GM12872 (cell line): ENCODE data around the gene TSPEAR.

Source experiments
- CTCF ChIP-seq: IDR thresholded peaks from 3 replicates; pipeline ENCODE4 v1.5.1; 2011; ENCODE audit warnings: low read depth, mild to moderate bottlenecking, low read length, moderate library complexity; ENCODE audit not compliant: insufficient read depth

Gene TSPEAR

DNA sequence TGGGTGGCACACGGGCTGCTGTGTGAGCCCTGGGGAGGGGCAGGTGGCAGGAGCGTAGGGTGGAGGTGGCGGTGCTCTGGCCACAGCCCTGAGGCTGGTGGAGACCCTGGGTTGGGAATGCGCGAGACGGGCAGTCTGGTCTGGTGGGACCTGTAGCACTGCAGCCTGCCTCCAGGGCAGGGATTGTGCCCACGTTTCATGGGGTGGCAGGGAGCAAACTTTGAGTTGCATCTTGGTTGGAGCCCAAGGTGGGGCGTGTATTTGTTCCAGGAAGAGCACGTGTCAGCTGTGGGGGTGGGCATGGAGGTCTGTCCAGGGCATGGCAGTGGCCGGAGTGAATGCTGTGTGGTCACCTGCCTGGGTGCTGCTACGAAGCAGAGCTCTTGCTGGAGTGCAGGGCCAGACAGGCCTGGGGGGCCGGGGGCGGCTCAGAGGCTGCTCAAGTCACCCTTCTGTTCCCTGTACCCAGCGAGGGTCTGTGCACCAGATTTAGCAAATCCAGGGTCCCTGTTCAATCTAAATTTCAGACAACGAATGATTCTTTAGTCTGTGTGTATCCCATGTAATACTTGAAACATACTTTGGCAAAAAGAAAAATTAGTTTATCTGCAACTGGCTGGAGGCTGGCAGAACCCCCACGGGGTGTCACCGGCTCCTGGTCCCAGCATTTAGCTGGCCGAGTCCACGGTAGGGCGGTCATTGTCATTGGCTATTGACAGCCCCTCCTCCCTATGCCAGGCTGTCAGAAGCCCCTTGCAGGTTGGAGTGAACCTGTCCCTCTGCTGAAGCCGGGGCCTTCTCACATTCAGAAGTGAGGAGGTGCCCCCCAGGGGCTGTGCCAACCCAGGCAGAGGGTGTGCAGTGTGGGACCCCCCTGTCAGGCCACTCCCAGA, 198.6 kb downstream of the TSPEAR start:
- TF ChIP-seq CTCF: no peak

- no peak for TF ChIP-seq CTCF
These were observed 199.5 kb downstream of the TSPEAR start for GRCh38 chr21:44511938-44512275.

DNA sequence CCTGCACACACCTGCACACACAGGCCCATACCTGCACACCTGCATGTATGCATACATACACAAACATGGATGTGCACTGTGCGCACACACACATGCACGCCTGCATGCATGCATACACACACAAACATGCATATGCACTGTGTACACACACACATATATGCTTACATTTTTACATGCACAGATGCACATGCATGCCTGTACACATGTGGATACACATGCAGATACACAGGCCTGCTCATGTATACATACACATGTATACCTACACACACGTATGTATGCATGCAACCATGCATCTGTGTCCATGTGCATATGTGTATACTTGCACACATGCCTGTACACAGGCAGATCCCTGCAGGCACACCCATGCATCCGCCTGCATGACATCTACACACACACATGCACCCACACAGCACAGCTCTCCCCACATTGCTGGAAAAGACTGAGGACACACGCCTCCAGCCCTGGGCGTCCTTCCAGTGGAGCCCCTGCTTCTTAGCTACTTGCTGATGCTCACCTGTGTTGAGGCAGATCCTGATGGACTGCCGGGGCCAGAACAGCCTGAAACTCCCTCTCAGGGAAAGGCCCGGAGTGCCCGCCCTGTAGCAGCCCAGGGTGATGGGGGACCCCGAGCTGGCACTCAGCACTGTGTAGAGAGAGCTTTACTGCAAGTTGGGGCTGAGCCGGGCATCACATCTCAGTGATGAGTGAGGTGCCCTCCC, 200.0 kb downstream of the TSPEAR start:
- no peak for TF ChIP-seq CTCF

DNA sequence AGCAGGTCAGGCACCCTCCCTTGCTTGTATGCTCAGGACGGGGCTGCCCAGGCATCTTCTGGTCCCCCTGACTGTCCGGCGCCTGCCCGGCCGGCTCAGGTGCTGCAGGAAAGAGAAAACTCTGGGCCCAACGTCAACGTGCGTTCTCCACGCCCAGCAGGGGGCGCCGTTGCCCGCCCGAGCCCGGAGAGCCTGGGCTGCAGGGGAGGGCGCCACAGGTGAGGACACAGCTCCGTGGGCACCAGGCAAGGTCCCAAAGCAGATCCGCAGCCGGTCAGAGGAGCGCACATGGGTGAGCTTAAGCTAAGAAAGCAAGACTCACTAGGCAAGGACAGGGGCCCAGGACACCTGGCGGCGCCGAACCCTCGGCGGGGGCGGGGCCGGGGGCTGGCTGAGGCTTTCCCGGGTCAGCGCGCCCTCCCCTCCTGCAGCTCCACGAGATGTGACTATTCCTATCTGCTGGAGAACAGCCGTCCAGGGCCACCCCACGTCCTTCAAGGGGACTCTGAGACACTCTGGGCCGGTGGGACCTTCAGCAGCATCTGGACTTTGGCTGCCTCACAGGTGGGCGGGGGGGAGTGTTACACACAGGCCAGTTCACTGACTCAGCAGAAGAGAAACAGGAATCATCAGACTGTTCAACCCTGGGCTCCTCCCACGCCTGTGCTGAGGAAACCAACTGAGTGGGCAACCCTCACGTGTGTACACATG, 200.7 kb downstream of the TSPEAR start:
- peak; percentile 75; the same call in 2 of the 3 replicates for TF ChIP-seq CTCF

- no peak for TF ChIP-seq CTCF
These were observed 201.3 kb downstream of the TSPEAR start for GRCh38 chr21:44510109-44510507.

DNA sequence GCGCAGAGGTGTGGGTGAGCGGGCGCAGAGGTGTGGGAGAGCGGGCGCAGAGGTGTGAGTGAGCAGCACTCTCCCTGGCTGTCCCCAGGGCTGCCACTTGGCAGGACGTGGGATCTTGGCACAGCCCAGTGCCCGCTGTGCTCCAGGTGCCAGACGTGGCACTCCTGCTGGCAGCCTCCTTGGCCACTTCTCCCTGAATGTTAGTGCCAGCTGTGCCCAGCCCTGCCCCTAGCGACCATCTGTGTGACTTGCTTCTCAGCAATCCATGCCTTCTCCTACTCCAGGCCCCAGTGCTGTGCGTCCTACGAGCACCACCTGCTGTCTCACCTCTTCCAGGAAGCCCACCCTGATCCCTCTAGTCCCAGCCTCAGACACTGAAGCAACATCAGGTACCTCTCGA, 201.8 kb downstream of the TSPEAR start:
- TF ChIP-seq CTCF: peak; percentile 54
